ENCODE measurements around the gene MGAT4C. TPM values are rescaled to one million over a fixed set of nuclear protein-coding genes. Genes with fewer than 3 reads are reported as not detected.

The MGAT4C gene
- total RNA-seq, 1 experiment from 2014 or later, result not detected

DNA sequence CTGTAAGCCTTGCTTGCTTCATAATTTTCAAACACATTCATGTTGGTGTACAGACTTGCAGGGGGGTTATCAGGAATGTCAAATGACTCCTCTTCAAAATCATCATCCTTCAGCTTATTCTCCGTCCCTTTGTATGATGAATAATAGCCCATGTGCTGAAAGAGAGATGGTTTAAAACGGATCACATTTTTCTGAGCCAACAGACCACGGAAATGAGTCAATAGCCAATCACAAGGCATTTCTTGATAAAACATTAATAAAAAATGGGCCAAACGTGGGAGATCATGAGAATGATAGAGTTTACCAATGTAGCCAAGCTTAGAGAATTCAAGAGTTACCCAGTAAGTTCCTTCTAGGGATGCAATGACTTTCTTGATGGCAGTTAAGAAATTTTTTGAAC, 276.6 kb downstream of the MGAT4C start:
- H3K4me2 ChIP-seq (ENCODE audit: low read length), result no peak overlapping the region
- no peaks in the 10 kb centered on the region for H3K36me3 ChIP-seq (ENCODE audit: low read depth, low read length)
- ChIA-PET CTCF (no interaction called here), POLR2A (ENCODE audit: unreplicated experiment) (no interaction called here)
- no peak overlapping the region for H3K4me3 ChIP-seq (ENCODE audit: low read length)
- H4K20me1 ChIP-seq (ENCODE audit: low read length), result no peaks in the 10 kb centered on the region
- peak; percentile 48 for DNase-seq
- no peak; the same call in 1 of the 2 replicates for ATAC-seq
- H3K9me3 ChIP-seq (ENCODE audit: low read length), result no peaks in the 10 kb centered on the region
- H3K79me2 ChIP-seq (ENCODE audit: low read length), result no peaks in the 10 kb centered on the region
- no TSS peak for BruUV-seq (replicated peaks)
- intact Hi-C loops (cut with micrococcal nuclease), result no loop called here
- H3F3A ChIP-seq (ENCODE audit: low read length, unreplicated experiment), result no peaks in the 10 kb centered on the region
- H3K4me1 ChIP-seq (ENCODE audit: insufficient read depth, low read length), result no peaks in the 10 kb centered on the region
- no peak overlapping the region for H3K27ac ChIP-seq (ENCODE audit: low read length)
- no peak overlapping the region for H3K9ac ChIP-seq (ENCODE audit: low read length)
- no peaks in the 10 kb centered on the region for H3K9me2 ChIP-seq (replicated peaks; ENCODE audit: low read length)
- 0 out of 2 replicates have a peak overlapping the region, but pooled peaks have one; percentile 52 for H2AFZ ChIP-seq (ENCODE audit: low read length)
- no peaks in the 10 kb centered on the region for H3K27me3 ChIP-seq (ENCODE audit: low read length)
- TF ChIP-seq EZH2phosphoT487 (IDR thresholded peaks at IDR 0.05; ENCODE audit: borderline replicate concordance, low read length) (no peak), EZH2 (IDR thresholded peaks at IDR 0.05; ENCODE audit: low read length, unreplicated experiment) (no peak)
- TF ChIP-seq, protein P1, sequence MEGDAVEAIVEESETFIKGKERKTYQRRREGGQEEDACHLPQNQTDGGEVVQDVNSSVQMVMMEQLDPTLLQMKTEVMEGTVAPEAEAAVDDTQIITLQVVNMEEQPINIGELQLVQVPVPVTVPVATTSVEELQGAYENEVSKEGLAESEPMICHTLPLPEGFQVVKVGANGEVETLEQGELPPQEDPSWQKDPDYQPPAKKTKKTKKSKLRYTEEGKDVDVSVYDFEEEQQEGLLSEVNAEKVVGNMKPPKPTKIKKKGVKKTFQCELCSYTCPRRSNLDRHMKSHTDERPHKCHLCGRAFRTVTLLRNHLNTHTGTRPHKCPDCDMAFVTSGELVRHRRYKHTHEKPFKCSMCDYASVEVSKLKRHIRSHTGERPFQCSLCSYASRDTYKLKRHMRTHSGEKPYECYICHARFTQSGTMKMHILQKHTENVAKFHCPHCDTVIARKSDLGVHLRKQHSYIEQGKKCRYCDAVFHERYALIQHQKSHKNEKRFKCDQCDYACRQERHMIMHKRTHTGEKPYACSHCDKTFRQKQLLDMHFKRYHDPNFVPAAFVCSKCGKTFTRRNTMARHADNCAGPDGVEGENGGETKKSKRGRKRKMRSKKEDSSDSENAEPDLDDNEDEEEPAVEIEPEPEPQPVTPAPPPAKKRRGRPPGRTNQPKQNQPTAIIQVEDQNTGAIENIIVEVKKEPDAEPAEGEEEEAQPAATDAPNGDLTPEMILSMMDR (conservative IDR thresholded peaks at IDR 0.05; ENCODE audit: low read depth, low read length), result no peak

DNA sequence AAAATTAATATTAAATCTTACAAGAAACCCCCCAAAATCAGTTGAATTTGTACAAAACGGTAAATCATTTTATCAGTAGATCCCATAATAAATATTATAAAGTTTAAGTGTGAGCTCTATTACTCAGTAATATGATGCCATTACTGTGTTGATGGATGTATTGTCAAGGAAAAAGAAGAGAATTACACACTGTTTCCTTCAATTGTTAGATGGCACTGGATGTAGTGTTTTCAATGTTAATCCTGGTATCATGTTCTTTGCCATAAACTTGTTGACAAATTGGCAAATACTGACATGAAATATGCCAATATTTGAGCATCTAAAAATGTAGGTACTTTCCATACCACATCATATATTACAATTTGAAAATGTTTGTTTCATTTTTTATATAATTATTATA, 280.5 kb downstream of the MGAT4C start:
- H3K4me3 ChIP-seq (ENCODE audit: low read length), result no peak overlapping the region
- no peaks in the 10 kb centered on the region for H3F3A ChIP-seq (ENCODE audit: low read length, unreplicated experiment)
- no peaks in the 10 kb centered on the region for H3K36me3 ChIP-seq (ENCODE audit: low read depth, low read length)
- intact Hi-C loops (cut with micrococcal nuclease), result no loop called here
- ChIA-PET CTCF (no interaction called here), POLR2A (ENCODE audit: unreplicated experiment) (no interaction called here)
- no peak overlapping the region for H3K27ac ChIP-seq (ENCODE audit: low read length)
- H3K27me3 ChIP-seq (ENCODE audit: low read length), result no peaks in the 10 kb centered on the region
- no peak for ATAC-seq
- H3K9ac ChIP-seq (ENCODE audit: low read length), result no peak overlapping the region
- no peak for DNase-seq
- H3K79me2 ChIP-seq (ENCODE audit: low read length), result no peaks in the 10 kb centered on the region
- H2AFZ ChIP-seq (ENCODE audit: low read length), result no peak overlapping the region
- no peaks in the 10 kb centered on the region for H3K9me3 ChIP-seq (ENCODE audit: low read length)
- BruUV-seq (replicated peaks), result no TSS peak
- no peaks in the 10 kb centered on the region for H4K20me1 ChIP-seq (ENCODE audit: low read length)
- no peak overlapping the region for H3K4me2 ChIP-seq (ENCODE audit: low read length)
- TF ChIP-seq EZH2phosphoT487 (IDR thresholded peaks at IDR 0.05; ENCODE audit: borderline replicate concordance, low read length) (no peak), EZH2 (IDR thresholded peaks at IDR 0.05; ENCODE audit: low read length, unreplicated experiment) (no peak)
- TF ChIP-seq, protein P1 (conservative IDR thresholded peaks at IDR 0.05; ENCODE audit: low read depth, low read length), result no peak
- H3K4me1 ChIP-seq (ENCODE audit: insufficient read depth, low read length), result no peaks in the 10 kb centered on the region
- H3K9me2 ChIP-seq (replicated peaks; ENCODE audit: low read length), result no peaks in the 10 kb centered on the region

DNA sequence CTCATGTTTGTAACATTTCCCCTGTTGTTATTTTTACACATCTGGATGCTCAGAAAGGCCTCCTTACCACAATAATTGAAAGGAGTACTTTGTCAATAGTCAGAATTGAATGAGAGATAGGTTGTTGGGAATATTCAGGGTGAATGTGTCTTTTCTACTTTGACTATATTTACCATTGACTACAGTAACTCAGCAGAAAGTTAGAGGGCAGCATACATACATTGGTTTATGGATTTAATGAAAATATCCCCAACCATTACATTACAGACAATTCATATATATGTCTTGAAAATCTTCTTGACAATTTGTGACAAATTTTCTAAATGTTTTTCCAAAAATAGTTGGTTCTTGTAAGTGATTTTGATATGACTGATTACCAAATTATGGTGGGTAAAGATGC, 284.4 kb downstream of the MGAT4C start:
- H3K9me2 ChIP-seq (replicated peaks; ENCODE audit: low read length), result no peaks in the 10 kb centered on the region
- H2AFZ ChIP-seq (ENCODE audit: low read length), result no peak overlapping the region
- DNase-seq (peak; percentile 9), ATAC-seq (no peak; the same call in 1 of the 2 replicates)
- no peaks in the 10 kb centered on the region for H4K20me1 ChIP-seq (ENCODE audit: low read length)
- H3K36me3 ChIP-seq (ENCODE audit: low read depth, low read length), result no peaks in the 10 kb centered on the region
- no TSS peak for BruUV-seq (replicated peaks)
- no peaks in the 10 kb centered on the region for H3F3A ChIP-seq (ENCODE audit: low read length, unreplicated experiment)
- no peaks in the 10 kb centered on the region for H3K79me2 ChIP-seq (ENCODE audit: low read length)
- H3K4me3 ChIP-seq (ENCODE audit: low read length), result no peak overlapping the region
- TF ChIP-seq EZH2phosphoT487 (IDR thresholded peaks at IDR 0.05; ENCODE audit: borderline replicate concordance, low read length) (no peak), EZH2 (IDR thresholded peaks at IDR 0.05; ENCODE audit: low read length, unreplicated experiment) (no peak)
- TF ChIP-seq, protein P1 (conservative IDR thresholded peaks at IDR 0.05; ENCODE audit: low read depth, low read length), result peak; percentile 61
- no peaks in the 10 kb centered on the region for H3K4me1 ChIP-seq (ENCODE audit: insufficient read depth, low read length)
- no peak overlapping the region for H3K4me2 ChIP-seq (ENCODE audit: low read length)
- H3K27me3 ChIP-seq (ENCODE audit: low read length), result no peaks in the 10 kb centered on the region
- intact Hi-C loops (cut with micrococcal nuclease), result loop anchor here (5.0 kb wide), 1 partner anchor 286 kb away; the partner anchor contains the start of gene MGAT4C
- no peak overlapping the region for H3K27ac ChIP-seq (ENCODE audit: low read length)
- no peaks in the 10 kb centered on the region for H3K9me3 ChIP-seq (ENCODE audit: low read length)
- H3K9ac ChIP-seq (ENCODE audit: low read length), result no peak overlapping the region
- ChIA-PET CTCF (no interaction called here), POLR2A (ENCODE audit: unreplicated experiment) (no interaction called here)

Data from PC-3 (cell line).